Tibial nerve (tissue), 4 donors: Measurements from ENCODE around the gene BMP7. TPM values are rescaled to one million over a fixed set of nuclear protein-coding genes. Genes with fewer than 3 reads are reported as not detected.
A peak's percentile ranks its signal among the peaks of the same experiment; 100 is the strongest.

Experiments used
- DNase-seq, 2 donors: peaks; one replicate each; pipeline ENCODE4 v3.0.0-alpha.2; 2019; ENCODE audit warnings: low spot score in 2 of 2
- H3K27ac ChIP-seq, 4 donors: fragments of 200-600 bp; sonication (generic) in 3 of 4; one replicate each; pipeline ENCODE4 v1.5.1; 2017 to 2019; ENCODE audit warnings: mild to moderate bottlenecking in 1 of 4
- H3K27me3 ChIP-seq, 2 donors: fragments of 200-600 bp; sonication (generic) in 1 of 2; one replicate each; pipeline versions ENCODE4 v1.5.1 to v1.6.0; 2017 to 2019
- H3K36me3 ChIP-seq, 3 donors: fragments of 200-600 bp; sonication (generic); one replicate each; pipeline ENCODE4 v1.5.1; 2018 to 2019
- H3K4me1 ChIP-seq, 4 donors: fragments of 200-600 bp; sonication (generic) in 3 of 4; one replicate each; pipeline ENCODE4 v1.5.1; 2017 to 2019
- H3K4me3 ChIP-seq, 4 donors: fragments of 200-600 bp; sonication (generic) in 3 of 4; one replicate each; pipeline ENCODE4 v1.5.1; 2017 to 2019; ENCODE audit warnings: mild to moderate bottlenecking in 1 of 4, moderate library complexity in 1 of 4
- H3K9me3 ChIP-seq, 4 donors: fragments of 200-600 bp; sonication (generic) in 3 of 4; one replicate each; pipeline ENCODE4 v1.5.1; 2017 to 2019
- CTCF ChIP-seq, 5 experiments: fragments of 200-600 bp in 3 of 5; fragments of 450-650 bp in 2 of 5; sonication (generic) in 3 of 5; IDR thresholded peaks; one replicate each; pipeline ENCODE4 v1.5.1; 2016 to 2019; ENCODE audit warnings: antibody characterized with exemption in 5 of 5, mild to moderate bottlenecking in 3 of 5, moderate library complexity in 2 of 5
- EP300 ChIP-seq, 2 donors: sonication (generic); formaldehyde crosslinking; IDR thresholded peaks; one replicate each; pipeline ENCODE4 v1.6.1; 2017; ENCODE audit warnings: antibody characterized with exemption in 2 of 2, mild to moderate bottlenecking in 1 of 2
- POLR2A ChIP-seq, 2 donors: fragments of 450-650 bp; IDR thresholded peaks; one replicate each; pipeline ENCODE4 v1.6.1; 2017; ENCODE audit warnings: antibody characterized with exemption in 2 of 2, mild to moderate bottlenecking in 2 of 2, moderate library complexity in 2 of 2
- WGBS, 2 donors: methylation state at CpG; one replicate each; pipeline ENCODE4 v1.1.5; 2018; 5-methylcytosine and 5-hydroxymethylcytosine counted together
- total RNA-seq, 4 donors: library from RNA; depleted of rRNA; stranded (reverse); fragments of >200 nt; gene quantifications; one replicate each; pipeline ENCODE4 v1.1.0, GENCODE V29; 2016

The BMP7 gene
- total RNA-seq, 4 donors from 2014 or later = 11.7 to 14.2 (median 13.4) TPM

- DNase-seq = no peak
- H3K4me3 ChIP-seq = peak overlapping the region in 1 of 4 donors; percentile 16
- H3K36me3 ChIP-seq = no peaks in the 10 kb centered on the region
- peaks cover 0 to 40% of the 10 kb centered on the region in 2 donors for H3K27me3 ChIP-seq
- H3K4me1 ChIP-seq = peaks cover 0 to 70% (median 16%) of the 10 kb centered on the region in 4 donors
- no peak for TF ChIP-seq CTCF (IDR thresholded peaks at IDR 0.05)
- no peak for TF ChIP-seq EP300 (IDR thresholded peaks at IDR 0.05)
- TF ChIP-seq POLR2A (IDR thresholded peaks at IDR 0.05) = no peak
- H3K27ac ChIP-seq = peak overlapping the region; percentile 20 to 90 (median 64)
- 30 to 42% methylated on average over 23 of the region's 23 CpGs for WGBS, 2 donors
- no peaks in the 10 kb centered on the region for H3K9me3 ChIP-seq
These were observed 6.2 kb downstream of the BMP7 start for GRCh38 chr20:57259938-57260921.

GRCh38 chr20:57259121-57259937, 7.1 kb downstream of the BMP7 start:
- no peak for TF ChIP-seq EP300 (IDR thresholded peaks at IDR 0.05)
- TF ChIP-seq CTCF (IDR thresholded peaks at IDR 0.05) = no peak
- no peak for TF ChIP-seq POLR2A (IDR thresholded peaks at IDR 0.05)
- no peaks in the 10 kb centered on the region for H3K36me3 ChIP-seq
- 27 to 45% methylated on average over 19 to 21 of the region's 21 CpGs for WGBS, 2 donors
- no peak for DNase-seq
- H3K27ac ChIP-seq = peak overlapping the region; percentile 38 to 84 (median 58)
- H3K9me3 ChIP-seq = no peaks in the 10 kb centered on the region
- H3K4me1 ChIP-seq = peaks cover 0 to 66% (median 16%) of the 10 kb centered on the region in 4 donors
- H3K27me3 ChIP-seq = peaks cover 0 to 32% of the 10 kb centered on the region in 2 donors
- H3K4me3 ChIP-seq = peak overlapping the region in 3 of 4 donors; percentile 8 to 16 (median 15)

- no peak overlapping the region for H3K4me3 ChIP-seq
- TF ChIP-seq CTCF (IDR thresholded peaks at IDR 0.05) (no peak), EP300 (IDR thresholded peaks at IDR 0.05) (no peak), POLR2A (IDR thresholded peaks at IDR 0.05) (no peak)
- peak overlapping the region in 3 of 4 donors; percentile 4 to 84 (median 68) for H3K27ac ChIP-seq
- 46 to 52% methylated on average over 9 of the region's 9 CpGs for WGBS, 2 donors
- H3K27me3 ChIP-seq = peaks cover 0 to 22% of the 10 kb centered on the region in 2 donors
- H3K36me3 ChIP-seq = no peaks in the 10 kb centered on the region
- peaks cover 0 to 56% (median 16%) of the 10 kb centered on the region in 4 donors for H3K4me1 ChIP-seq
- H3K9me3 ChIP-seq = no peaks in the 10 kb centered on the region
- DNase-seq = no peak
These were observed 8.6 kb downstream of the BMP7 start for GRCh38 chr20:57257701-57258453.

GRCh38 chr20:57256908-57257307, 9.5 kb downstream of the BMP7 start:
- TF ChIP-seq CTCF (IDR thresholded peaks at IDR 0.05) = peak in 2 of 5 experiments; percentile 10 to 20
- no peak for TF ChIP-seq POLR2A (IDR thresholded peaks at IDR 0.05)
- DNase-seq = no peak
- 60 to 62% methylated on average over 6 of the region's 6 CpGs for WGBS, 2 donors
- Histone ChIP-seq H3K36me3 (no peaks in the 10 kb centered on the region), H3K9me3 (no peaks in the 10 kb centered on the region), H3K4me3 (no peak overlapping the region), H3K27ac (peak overlapping the region in 3 of 4 donors; percentile 3 to 84 (median 68)), H3K27me3 (peaks cover 0 to 22% of the 10 kb centered on the region in 2 donors), H3K4me1 (peaks cover 0 to 47% (median 16%) of the 10 kb centered on the region in 4 donors)
